Ishikawa (cell line): ENCODE data around the gene CEMIP.

ENCODE experiments used
- CEBPB ChIP-seq: IDR thresholded peaks from 2 replicates; pipeline ENCODE4 v1.6.1; 2012
- CREB1 ChIP-seq: IDR thresholded peaks from 2 replicates; pipeline ENCODE4 v1.6.1; 2012; ENCODE audit warnings: low read depth
- EGR1 ChIP-seq: IDR thresholded peaks from 2 replicates; pipeline ENCODE4 v1.6.1; 2012
- EP300 ChIP-seq: IDR thresholded peaks from 2 replicates; pipeline ENCODE4 v1.6.1; 2012; ENCODE audit warnings: borderline replicate concordance
- FOXM1 ChIP-seq: IDR thresholded peaks from 2 replicates; pipeline ENCODE4 v1.6.1; 2012; ENCODE audit warnings: low read depth, borderline replicate concordance
- NFIC ChIP-seq: IDR thresholded peaks from 2 replicates; pipeline ENCODE4 v1.6.1; 2012
- RAD21 ChIP-seq: IDR thresholded peaks from 2 replicates; pipeline ENCODE4 v1.6.1; 2012; ENCODE audit warnings: low read depth
- TAF1 ChIP-seq: IDR thresholded peaks from 2 replicates; pipeline ENCODE4 v1.6.1; 2012; ENCODE audit warnings: low read depth, mild to moderate bottlenecking
- TCF12 ChIP-seq: IDR thresholded peaks from 2 replicates; pipeline ENCODE4 v1.6.1; 2012; ENCODE audit warnings: low read depth
- TEAD4 ChIP-seq: IDR thresholded peaks from 2 replicates; pipeline ENCODE4 v1.6.1; 2012
- YY1 ChIP-seq: IDR thresholded peaks from 2 replicates; pipeline ENCODE4 v1.6.1; 2012; ENCODE audit warnings: low read depth
- ZBTB7A ChIP-seq: IDR thresholded peaks from 2 replicates; pipeline ENCODE4 v1.6.1; 2012; ENCODE audit warnings: low read depth
- TF ChIP-seq, protein P1 (sequence below): IDR thresholded peaks from 2 replicates; pipeline ENCODE4 v1.6.1; 2012; ENCODE audit warnings: low read depth, mild to moderate bottlenecking
- TF ChIP-seq, protein P2 (sequence below): IDR thresholded peaks from 2 replicates; pipeline ENCODE4 v1.6.1; 2012
- TF ChIP-seq, protein P3 (sequence below): IDR thresholded peaks from 2 replicates; pipeline ENCODE4 v1.6.1; 2012

CEMIP gene

DNA sequence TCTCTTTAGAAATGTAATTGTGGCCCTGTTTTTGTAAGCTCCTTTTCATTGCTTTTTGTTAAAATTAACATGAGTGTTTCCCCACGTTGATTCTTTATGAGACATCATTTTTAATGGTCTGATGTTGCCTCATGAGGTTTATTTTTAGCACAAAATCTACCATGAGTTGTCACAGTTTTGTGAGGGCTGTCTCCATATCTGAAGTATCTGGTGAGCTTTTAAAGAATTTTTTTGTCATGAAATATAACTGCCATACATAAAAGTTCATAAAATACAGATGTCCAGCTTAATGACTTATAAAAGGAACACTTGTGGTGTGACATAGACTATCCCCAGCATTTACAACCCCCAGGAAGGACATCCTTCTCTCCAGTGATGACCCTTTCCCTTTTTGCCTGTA is 34.3 kb upstream of the CEMIP start:
- TF ChIP-seq, protein P1, sequence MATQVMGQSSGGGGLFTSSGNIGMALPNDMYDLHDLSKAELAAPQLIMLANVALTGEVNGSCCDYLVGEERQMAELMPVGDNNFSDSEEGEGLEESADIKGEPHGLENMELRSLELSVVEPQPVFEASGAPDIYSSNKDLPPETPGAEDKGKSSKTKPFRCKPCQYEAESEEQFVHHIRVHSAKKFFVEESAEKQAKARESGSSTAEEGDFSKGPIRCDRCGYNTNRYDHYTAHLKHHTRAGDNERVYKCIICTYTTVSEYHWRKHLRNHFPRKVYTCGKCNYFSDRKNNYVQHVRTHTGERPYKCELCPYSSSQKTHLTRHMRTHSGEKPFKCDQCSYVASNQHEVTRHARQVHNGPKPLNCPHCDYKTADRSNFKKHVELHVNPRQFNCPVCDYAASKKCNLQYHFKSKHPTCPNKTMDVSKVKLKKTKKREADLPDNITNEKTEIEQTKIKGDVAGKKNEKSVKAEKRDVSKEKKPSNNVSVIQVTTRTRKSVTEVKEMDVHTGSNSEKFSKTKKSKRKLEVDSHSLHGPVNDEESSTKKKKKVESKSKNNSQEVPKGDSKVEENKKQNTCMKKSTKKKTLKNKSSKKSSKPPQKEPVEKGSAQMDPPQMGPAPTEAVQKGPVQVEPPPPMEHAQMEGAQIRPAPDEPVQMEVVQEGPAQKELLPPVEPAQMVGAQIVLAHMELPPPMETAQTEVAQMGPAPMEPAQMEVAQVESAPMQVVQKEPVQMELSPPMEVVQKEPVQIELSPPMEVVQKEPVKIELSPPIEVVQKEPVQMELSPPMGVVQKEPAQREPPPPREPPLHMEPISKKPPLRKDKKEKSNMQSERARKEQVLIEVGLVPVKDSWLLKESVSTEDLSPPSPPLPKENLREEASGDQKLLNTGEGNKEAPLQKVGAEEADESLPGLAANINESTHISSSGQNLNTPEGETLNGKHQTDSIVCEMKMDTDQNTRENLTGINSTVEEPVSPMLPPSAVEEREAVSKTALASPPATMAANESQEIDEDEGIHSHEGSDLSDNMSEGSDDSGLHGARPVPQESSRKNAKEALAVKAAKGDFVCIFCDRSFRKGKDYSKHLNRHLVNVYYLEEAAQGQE = no peak
- TF ChIP-seq YY1 = no peak
- no peak for TF ChIP-seq TCF12
- no peak for TF ChIP-seq EP300
- no peak for TF ChIP-seq ZBTB7A
- no peak for TF ChIP-seq CEBPB
- no peak for TF ChIP-seq CREB1
- TF ChIP-seq FOXM1 = no peak
- no peak for TF ChIP-seq TEAD4
- TF ChIP-seq, protein P2, sequence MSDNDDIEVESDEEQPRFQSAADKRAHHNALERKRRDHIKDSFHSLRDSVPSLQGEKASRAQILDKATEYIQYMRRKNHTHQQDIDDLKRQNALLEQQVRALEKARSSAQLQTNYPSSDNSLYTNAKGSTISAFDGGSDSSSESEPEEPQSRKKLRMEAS = no peak
- TF ChIP-seq RAD21 = no peak
- TF ChIP-seq EGR1 = no peak
- no peak for TF ChIP-seq NFIC
- no peak for TF ChIP-seq TAF1
- TF ChIP-seq, protein P3, sequence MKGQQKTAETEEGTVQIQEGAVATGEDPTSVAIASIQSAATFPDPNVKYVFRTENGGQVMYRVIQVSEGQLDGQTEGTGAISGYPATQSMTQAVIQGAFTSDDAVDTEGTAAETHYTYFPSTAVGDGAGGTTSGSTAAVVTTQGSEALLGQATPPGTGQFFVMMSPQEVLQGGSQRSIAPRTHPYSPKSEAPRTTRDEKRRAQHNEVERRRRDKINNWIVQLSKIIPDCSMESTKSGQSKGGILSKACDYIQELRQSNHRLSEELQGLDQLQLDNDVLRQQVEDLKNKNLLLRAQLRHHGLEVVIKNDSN = no peak

DNA sequence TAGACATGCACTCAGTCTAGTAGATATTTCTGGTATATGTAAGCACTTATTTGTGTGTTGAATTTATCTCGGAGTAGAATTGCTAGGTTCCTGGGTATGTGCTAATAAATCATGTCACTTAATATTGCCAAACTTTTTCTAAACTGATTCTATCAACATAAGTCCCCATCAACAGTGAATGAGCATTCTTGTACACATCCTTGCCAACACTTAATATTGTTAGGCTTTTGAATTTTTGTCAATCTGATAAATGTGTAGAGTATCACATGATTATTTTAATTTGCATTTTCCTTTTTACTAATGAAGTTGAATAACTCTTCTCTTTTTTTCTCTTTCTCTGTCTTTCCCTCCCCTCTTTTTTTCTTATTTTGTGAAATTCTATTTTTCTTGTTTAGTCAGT is 33.3 kb upstream of the CEMIP start:
- TF ChIP-seq FOXM1 = no peak
- no peak for TF ChIP-seq RAD21
- no peak for TF ChIP-seq TEAD4
- no peak for TF ChIP-seq TAF1
- no peak for TF ChIP-seq ZBTB7A
- TF ChIP-seq CEBPB = no peak
- no peak for TF ChIP-seq TCF12
- TF ChIP-seq EP300 = no peak
- TF ChIP-seq EGR1 = no peak
- TF ChIP-seq, protein P3 = no peak
- no peak for TF ChIP-seq NFIC
- TF ChIP-seq, protein P1 = no peak
- TF ChIP-seq YY1 = no peak
- TF ChIP-seq, protein P2 = no peak
- TF ChIP-seq CREB1 = no peak

DNA sequence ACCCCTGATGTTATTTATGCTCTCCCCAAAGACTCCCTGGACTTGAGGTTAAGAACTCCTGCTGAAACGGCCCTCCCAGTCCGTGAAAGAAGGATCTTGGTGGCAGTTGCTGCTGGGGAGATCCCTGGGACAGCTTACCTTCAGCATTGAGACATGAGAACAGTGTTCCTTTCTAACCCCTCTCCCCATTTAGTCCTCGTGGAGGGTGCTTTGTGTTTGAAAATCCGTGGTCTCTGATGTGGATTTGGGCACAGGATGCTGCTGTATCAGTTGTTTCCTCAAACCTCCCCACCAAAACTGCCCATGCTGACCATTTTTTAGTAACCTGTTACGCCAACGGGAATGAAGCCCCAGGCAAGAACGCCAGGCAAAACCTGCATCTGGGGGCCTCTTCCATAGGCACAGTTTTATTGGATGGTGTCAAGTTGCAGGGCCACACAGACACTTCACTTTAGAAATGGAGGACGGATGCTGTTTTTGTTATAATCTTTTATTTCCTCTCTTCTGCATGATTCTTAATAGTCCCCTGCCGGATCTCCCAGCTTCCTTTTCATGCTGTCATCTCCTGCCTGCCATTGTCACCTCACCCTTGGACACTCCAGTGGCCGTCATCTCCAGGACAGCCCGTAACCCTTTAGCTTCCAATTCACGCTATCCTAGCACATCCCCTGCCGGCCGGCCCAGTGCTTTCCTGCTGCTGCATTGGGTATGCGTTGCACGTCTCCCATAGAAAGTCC is 31.7 kb upstream of the CEMIP start:
- TF ChIP-seq, protein P1 = no peak
- TF ChIP-seq TAF1 (no peak), TEAD4 (no peak), NFIC (no peak), EP300 (no peak), CREB1 (no peak), ZBTB7A (no peak), FOXM1 (no peak), CEBPB (no peak), TCF12 (no peak), YY1 (no peak), RAD21 (no peak), EGR1 (no peak)
- TF ChIP-seq, protein P3 = no peak
- TF ChIP-seq, protein P2 = no peak
